BJ (cell line): ENCODE data around the gene MGMT. TPM values are rescaled to one million over a fixed set of nuclear protein-coding genes. Genes with fewer than 3 reads are reported as not detected.

Experiments
- CTCF ChIA-PET: fragments of 350-600 bp; formaldehyde crosslinking; extraction: SDS; loops from one replicate; lab custom pipeline; 2021; ENCODE audit warnings: antibody characterized with exemption, inconsistent platforms; lab: Yijun Ruan, JAX
- POLR2A ChIA-PET: fragments of 300-600 bp; sonication (Branson Sonifier 250); formaldehyde crosslinking; extraction: SDS; loops from one replicate; lab custom pipeline; 2021; ENCODE audit warnings: antibody characterized with exemption; lab: Charles Lee
- DNase-seq: peaks from one replicate; pipeline ENCODE4 v3.0.0-alpha.2; 2011; ENCODE audit warnings: low read depth
- H3K27me3 ChIP-seq: 2 replicates; pipeline ENCODE4 v1.6.0; 2011; ENCODE audit warnings: low read length; ENCODE audit not compliant: control insufficient read depth, insufficient read depth
- H3K36me3 ChIP-seq: 2 replicates; pipeline ENCODE4 v1.5.1; 2011; ENCODE audit warnings: low read length; ENCODE audit not compliant: control insufficient read depth, insufficient read depth
- H3K4me3 ChIP-seq: 2 replicates; pipeline ENCODE4 v1.5.1; 2011; ENCODE audit warnings: low read depth, mild to moderate bottlenecking, control low read depth, low read length
- CTCF ChIP-seq: IDR thresholded peaks from 2 replicates; pipeline ENCODE4 v1.5.1; 2011; ENCODE audit warnings: low read depth, mild to moderate bottlenecking, control low read depth, inconsistent platforms, low read length, moderate library complexity; ENCODE audit not compliant: insufficient read depth
- polyA plus RNA-seq: library from polyadenylated mRNA; depleted of rRNA; stranded (reverse); fragments of >200 nt; gene quantifications from 2 replicates; pipeline ENCODE4 v1.2.3, GENCODE V29; 2011

The MGMT gene
- polyA plus RNA-seq, 1 experiment, result 21.0 TPM

GRCh38 chr10:129553928-129554327, 86.9 kb downstream of the MGMT start:
- Histone ChIP-seq H3K27me3 (no peaks in the 10 kb centered on the region), H3K36me3 (no peaks in the 10 kb centered on the region), H3K4me3 (no peak overlapping the region)
- TF ChIP-seq CTCF, result no peak
- CTCF ChIA-PET, result no interaction called here
- POLR2A ChIA-PET, result no interaction called here
- no peak for DNase-seq

- no peak for DNase-seq
- H3K27me3 ChIP-seq, result no peaks in the 10 kb centered on the region
- no peak overlapping the region for H3K4me3 ChIP-seq
- ChIA-PET POLR2A (no interaction called here), CTCF (no interaction called here)
- TF ChIP-seq CTCF, result no peak
- no peaks in the 10 kb centered on the region for H3K36me3 ChIP-seq
Observed at GRCh38 chr10:129556316-129556715, 89.3 kb downstream of the MGMT start.

GRCh38 chr10:129560361-129560760, 93.3 kb downstream of the MGMT start:
- POLR2A ChIA-PET, result no interaction called here
- TF ChIP-seq CTCF, result no peak

GRCh38 chr10:129562487-129562886, 95.4 kb downstream of the MGMT start:
- POLR2A ChIA-PET, result no interaction called here
- DNase-seq, result no peak
- Histone ChIP-seq H3K36me3 (no peaks in the 10 kb centered on the region), H3K4me3 (no peak overlapping the region), H3K27me3 (no peaks in the 10 kb centered on the region)
- CTCF ChIA-PET, result no interaction called here
- no peak for TF ChIP-seq CTCF

More at GRCh38 chr10:129560361-129560760, 93.3 kb downstream of the MGMT start:
- H3K36me3 ChIP-seq, result no peaks in the 10 kb centered on the region
- CTCF ChIA-PET, result no interaction called here
- no peak for DNase-seq
- H3K4me3 ChIP-seq, result no peak overlapping the region
- H3K27me3 ChIP-seq, result no peaks in the 10 kb centered on the region

GRCh38 chr10:129564923-129565322, 97.9 kb downstream of the MGMT start:
- Histone ChIP-seq H3K27me3 (no peaks in the 10 kb centered on the region), H3K36me3 (no peaks in the 10 kb centered on the region), H3K4me3 (no peak overlapping the region)
- ChIA-PET CTCF (no interaction called here), POLR2A (no interaction called here)
- no peak for DNase-seq
- TF ChIP-seq CTCF, result no peak
